NB4 (cell line): ENCODE measurements around the gene SMIM1.

ENCODE experiments used
- CTCF ChIP-seq: IDR thresholded peaks from one replicate; pipeline ENCODE4 v1.5.1; 2012; ENCODE audit warnings: low read depth, low read length
- MAX ChIP-seq: IDR thresholded peaks from 2 replicates; pipeline ENCODE4 v1.6.1; 2011; ENCODE audit warnings: low read depth, low read length
- MYC ChIP-seq: IDR thresholded peaks from 2 replicates; pipeline ENCODE4 v1.6.1; 2011; ENCODE audit warnings: low read depth, low read length
- POLR2A ChIP-seq: IDR thresholded peaks from 2 replicates; pipeline ENCODE4 v1.6.1; 2011; ENCODE audit warnings: mild to moderate bottlenecking; ENCODE audit not compliant: insufficient read length; ENCODE audit errors: extremely low read depth

GRCh38 chr1:3763351-3764125 is 9.0 kb upstream of the SMIM1 start:
- TF ChIP-seq CTCF = no peak
- TF ChIP-seq MAX = no peak
- TF ChIP-seq POLR2A = no peak
- no peak for TF ChIP-seq MYC
